A549 treated with Hydrocortisone at 1 μM for 4 hours (cell line): ENCODE measurements around the gene RALBP1. TPM values are rescaled to one million over a fixed set of nuclear protein-coding genes. Genes with fewer than 3 reads are reported as not detected.

Experiments
- total RNA-seq: library from RNA; stranded (reverse); fragments of 200-300 nt; extraction: Qiagen RNA extraction; gene quantifications from 5 replicates; pipeline ENCODE4 v1.2.3, GENCODE V29; 2022

Gene RALBP1
- 25.1 to 31.0 TPM (median 29.6 TPM) in 5 replicates for total RNA-seq

GRCh38 chr18:9474983-9475642, at the start of gene RALBP1:
RALBP1 (plus strand) TSS chr18:9475513; CDS start chr18:9513046, 37,533 bp downstream.

Other genes starting within 250 kb of the RALBP1 start
- 12.6 to 18.3 TPM (median 17.3 TPM) in 5 replicates for gene TWSG1, start 140.7 kb upstream of the RALBP1 start, total RNA-seq
- gene PPP4R1, start 139.0 kb downstream of the RALBP1 start, total RNA-seq: 34.7 to 45.0 TPM (median 41.7 TPM) in 5 replicates
- gene RAB31, start 232.8 kb downstream of the RALBP1 start, total RNA-seq: 17.3 to 28.0 TPM (median 20.5 TPM) in 5 replicates